Stimulated activated CD4-positive, alpha-beta T cell treated with anti-CD3 and anti-CD28 coated beads, Interleukin-15, amount 100 ng/mL, for 48 hours (primary cell): ENCODE results near the gene INPPL1.
A peak's percentile ranks its signal among the peaks of the same experiment; 100 is the strongest.
"Not testable (repeated sequence)": the region's sequence is repeated elsewhere in the genome, so short reads cannot be mapped to it uniquely, and the experiment has no call there.

Source experiments
- DNase-seq, 2 donors: peaks; one replicate each; pipeline ENCODE4 v3.0.0-alpha.2; 2020; ENCODE audit warnings: low read depth in 2 of 2

Gene INPPL1, protein sequence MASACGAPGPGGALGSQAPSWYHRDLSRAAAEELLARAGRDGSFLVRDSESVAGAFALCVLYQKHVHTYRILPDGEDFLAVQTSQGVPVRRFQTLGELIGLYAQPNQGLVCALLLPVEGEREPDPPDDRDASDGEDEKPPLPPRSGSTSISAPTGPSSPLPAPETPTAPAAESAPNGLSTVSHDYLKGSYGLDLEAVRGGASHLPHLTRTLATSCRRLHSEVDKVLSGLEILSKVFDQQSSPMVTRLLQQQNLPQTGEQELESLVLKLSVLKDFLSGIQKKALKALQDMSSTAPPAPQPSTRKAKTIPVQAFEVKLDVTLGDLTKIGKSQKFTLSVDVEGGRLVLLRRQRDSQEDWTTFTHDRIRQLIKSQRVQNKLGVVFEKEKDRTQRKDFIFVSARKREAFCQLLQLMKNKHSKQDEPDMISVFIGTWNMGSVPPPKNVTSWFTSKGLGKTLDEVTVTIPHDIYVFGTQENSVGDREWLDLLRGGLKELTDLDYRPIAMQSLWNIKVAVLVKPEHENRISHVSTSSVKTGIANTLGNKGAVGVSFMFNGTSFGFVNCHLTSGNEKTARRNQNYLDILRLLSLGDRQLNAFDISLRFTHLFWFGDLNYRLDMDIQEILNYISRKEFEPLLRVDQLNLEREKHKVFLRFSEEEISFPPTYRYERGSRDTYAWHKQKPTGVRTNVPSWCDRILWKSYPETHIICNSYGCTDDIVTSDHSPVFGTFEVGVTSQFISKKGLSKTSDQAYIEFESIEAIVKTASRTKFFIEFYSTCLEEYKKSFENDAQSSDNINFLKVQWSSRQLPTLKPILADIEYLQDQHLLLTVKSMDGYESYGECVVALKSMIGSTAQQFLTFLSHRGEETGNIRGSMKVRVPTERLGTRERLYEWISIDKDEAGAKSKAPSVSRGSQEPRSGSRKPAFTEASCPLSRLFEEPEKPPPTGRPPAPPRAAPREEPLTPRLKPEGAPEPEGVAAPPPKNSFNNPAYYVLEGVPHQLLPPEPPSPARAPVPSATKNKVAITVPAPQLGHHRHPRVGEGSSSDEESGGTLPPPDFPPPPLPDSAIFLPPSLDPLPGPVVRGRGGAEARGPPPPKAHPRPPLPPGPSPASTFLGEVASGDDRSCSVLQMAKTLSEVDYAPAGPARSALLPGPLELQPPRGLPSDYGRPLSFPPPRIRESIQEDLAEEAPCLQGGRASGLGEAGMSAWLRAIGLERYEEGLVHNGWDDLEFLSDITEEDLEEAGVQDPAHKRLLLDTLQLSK

DNA sequence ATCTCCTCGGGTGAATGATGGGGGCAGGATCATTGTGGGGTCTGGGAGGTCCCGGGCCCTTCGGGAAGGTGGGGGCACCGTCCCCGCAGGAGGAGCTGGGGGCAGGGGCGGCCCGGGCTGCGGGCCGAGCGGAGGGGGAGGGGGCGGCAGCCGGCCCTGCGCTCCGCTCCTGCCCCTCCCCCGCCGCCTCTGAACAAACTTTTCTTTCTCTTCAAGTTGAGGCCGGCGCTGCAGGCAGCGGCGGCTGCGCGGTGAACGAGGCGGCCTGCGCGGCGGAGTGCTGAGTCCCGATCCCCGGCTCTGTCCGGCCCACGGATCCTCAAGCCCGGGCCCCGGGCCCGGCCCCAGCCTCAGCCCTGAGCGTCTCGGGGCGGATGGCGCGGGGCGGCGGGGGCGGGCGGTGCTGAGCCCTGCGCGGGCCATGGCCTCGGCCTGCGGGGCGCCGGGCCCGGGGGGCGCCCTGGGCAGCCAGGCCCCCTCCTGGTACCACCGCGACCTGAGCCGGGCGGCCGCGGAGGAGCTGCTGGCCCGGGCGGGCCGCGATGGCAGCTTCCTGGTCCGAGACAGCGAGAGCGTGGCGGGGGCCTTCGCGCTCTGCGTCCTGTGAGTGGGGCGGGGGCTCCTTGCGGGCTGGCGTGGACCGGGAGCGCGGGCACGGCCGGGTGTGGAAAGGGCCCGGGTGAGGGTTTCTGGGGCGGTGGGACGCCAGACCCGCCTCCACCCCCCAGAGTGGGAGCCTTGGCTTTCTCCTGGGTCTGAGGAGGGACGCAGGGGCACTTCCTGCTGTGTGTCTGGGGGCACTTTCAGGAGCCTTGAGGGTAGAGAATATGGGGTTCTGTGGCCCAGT, at the start of gene INPPL1:
Gene INPPL1, plus strand, starts transcription at position 204 of the 847 bp plus-strand sequence. Its CDS starts 218 bp downstream, at position 422.
- peak in 1 of 2 donors; percentile 32 for DNase-seq

DNA sequence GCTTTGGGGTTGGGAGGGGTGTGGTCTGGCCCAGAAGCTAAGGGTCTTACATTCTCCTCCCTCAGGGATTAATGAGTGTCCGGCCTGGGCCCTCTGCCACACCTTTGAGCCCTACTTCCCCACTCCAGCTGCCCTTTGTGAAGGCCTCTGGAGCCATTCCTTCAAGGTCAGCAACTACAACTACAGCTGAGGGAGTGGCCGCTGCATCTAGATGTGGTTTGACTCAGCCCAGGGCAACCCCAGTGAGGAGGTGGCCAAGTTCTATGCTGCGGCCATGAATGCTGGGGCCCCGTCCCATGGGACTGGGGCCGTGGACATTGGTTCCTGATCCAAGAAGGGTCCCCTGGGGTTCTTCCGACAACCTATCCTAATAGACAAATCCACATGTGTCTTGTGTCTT, 46.9 kb upstream of the INPPL1 start:
- no peak for DNase-seq

DNA sequence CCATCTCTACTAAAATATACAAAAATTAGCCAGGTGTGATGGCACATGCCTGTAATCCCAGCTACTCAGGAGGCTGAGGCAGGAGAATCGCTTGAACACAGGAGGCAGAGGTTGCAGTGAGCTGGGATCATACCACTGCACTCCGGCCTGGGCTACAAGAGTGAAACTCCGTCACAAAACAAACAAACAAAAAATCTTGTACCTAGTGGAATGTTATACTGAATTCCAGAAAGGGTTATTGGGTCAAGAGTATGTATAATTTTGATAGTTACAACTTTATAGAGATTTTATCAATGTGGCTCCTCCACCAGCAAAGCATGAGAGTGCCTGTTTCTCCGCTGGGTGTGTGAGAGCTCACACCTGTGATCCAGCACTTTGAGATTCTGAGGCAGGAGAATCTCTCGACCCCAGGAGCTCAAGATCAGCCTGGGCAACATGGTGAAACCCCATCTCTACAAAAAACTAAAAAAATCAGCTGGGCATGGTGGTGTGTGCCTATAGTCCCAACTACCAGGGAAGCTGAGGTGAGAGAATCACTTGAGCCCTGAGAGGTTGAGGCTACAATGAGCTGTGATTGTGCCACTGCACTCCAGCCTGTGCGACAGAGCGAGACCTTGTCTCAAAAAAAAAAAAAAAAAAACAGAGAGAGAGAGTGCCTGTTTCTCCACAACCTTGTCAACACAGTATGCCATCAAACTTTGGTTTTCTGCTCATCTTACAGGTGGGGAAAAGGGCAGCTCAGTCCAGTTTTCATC, 45.3 kb upstream of the INPPL1 start:
- no peak for DNase-seq

DNA sequence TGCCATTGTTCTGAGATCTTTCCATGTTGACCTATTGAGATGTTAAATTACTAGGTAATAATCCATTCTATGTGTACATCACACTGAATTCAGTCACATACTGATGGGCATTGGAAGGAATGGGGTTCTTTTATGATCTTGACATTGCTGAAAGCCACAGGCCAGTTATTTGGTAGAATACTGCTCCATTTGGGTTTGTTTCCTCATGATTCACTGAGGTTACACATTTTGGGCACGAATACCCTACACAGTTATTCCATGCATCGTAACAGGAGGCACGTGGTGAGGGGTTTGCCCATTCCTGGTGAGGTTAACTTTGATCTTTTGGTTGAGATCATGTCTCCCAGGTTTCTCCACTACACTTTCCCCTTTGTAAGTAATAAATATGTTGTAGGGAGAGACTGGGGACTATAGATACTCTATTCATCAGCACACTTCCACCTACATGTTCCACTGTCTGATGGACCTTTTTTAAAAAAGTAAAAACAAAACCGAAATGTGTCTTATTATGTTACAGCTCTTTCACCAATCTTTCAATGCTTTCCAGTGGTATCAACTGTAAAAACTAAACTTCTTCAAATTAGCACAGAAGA, 44.7 kb upstream of the INPPL1 start:
- no peak for DNase-seq

DNA sequence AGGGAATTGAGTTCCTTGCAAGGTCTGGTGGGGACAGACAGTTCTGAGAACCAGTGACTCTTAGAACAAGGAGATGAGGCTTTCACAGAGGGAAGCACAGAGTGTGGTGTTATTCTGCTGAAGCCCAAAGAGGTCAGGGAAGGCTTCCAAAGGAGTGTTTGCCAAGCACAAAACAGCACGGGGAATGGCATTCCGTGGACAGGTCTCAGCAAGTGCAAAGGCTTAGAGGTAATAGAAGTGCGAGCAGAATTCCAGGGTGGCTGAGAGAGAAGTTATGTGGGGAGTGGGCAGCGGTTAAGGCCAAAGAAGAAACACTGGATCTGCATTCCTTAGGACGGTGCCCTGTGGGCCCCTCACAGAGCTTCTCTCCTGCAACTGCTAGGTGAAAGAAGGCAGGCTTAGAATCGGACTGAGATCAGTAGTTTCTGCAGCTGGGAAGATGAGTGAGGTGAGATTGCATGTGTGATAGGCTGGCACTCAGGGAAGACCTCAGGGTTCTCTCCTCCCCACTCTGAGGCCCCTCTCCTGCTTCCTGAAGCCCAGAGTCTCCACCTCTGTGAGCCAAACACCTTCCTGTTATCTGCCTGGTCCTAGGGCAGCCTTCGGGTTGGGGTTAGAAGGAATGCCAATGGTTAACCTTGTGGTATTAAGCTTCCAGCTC, 43.5 kb upstream of the INPPL1 start:
- DNase-seq = not testable (repeated sequence)

DNA sequence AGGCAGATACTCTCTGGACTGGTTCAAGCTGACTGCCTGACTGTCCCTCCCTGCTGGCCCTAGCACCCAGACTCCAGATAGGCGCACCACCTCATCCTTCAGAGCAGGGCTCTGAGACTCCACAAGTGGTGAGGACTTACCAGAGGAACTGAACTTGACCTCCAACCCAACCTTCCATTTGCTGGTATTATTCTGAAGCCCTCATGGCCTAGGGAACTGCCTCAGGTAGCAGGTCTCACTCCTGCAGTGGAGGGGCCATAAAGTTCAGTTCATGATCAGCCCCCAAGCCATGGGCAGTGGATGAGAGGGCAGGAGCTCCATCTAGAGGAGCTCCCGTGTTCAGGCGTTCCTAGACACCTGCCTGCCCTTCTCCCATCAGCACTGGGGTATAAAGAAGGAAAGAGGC, 43.0 kb upstream of the INPPL1 start:
- DNase-seq = not testable (repeated sequence)

DNA sequence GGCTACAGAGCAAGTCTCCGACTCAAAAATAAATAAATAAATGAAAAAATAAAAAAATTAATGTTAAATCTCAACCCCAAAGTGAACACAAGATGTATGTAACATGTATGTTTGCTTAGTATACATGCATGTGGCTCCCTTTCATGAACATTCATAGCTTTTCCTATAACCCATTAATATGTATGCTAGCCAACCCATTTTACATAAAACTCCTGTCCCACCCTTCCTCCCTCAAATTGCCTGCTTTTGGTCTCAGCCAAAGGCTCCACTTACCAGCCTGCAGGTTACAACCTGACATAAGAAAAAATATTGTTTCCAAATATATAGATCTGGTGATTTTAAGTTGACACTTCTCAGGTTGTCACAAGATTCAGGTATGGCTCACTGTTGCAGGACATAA, 36.3 kb upstream of the INPPL1 start:
- no peak for DNase-seq

DNA sequence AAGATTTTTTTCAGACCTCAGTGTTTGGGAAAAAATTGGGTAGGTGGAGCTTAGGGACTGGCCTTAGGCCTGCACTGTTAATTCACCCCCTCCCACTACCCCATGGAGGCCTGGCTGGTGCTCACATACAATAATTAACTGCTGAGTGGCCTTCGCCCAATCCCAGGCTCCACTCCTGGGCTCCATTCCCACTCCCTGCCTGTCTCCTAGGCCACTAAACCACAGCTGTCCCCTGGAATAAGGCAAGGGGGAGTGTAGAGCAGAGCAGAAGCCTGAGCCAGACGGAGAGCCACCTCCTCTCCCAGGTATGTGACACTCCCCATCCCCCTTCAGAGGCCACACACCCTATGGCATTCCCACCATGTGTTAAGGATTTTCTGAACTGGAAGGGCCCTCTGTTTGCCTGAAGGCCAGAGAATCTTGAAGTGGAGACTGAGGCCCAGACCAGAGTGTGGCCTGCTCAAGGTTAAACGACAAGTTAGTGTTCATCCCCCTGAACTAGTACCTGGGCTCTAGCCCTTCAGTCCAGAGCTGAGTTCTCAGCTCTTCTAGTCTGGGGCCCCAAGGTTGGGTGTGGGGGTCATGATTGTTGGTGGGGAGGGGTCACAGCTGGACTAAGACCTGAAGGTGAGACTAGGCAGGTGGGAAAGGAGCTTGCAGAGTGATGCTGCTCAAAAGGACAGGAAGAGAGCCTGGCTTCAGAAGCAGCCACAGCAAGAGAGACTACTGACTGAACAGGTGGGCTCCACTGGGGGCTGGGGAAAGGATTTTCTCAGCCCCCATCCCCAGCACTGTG, 34.9 kb upstream of the INPPL1 start:
- no peak for DNase-seq

DNA sequence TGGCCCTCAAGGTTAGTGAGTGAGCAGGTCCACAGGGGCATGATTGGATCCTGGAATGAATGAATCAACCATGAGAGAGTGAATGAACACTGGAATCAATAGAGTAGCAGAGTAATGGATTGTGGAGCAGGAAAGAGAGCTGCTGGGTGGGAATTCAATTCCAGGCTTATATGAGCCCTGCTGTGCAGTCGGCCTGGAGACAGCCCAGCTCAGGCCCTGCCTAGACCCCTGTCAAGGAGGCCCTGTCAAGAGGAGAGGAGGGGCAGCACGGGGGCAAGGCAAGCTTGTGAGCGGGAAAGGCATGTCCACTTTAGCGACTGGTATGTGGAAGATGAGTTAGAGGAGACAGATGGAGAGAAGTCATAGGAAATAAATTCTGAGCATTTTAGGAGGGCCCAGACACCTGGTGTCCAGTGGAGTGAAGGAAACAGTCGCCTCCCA, 33.9 kb upstream of the INPPL1 start:
- DNase-seq = no peak

DNA sequence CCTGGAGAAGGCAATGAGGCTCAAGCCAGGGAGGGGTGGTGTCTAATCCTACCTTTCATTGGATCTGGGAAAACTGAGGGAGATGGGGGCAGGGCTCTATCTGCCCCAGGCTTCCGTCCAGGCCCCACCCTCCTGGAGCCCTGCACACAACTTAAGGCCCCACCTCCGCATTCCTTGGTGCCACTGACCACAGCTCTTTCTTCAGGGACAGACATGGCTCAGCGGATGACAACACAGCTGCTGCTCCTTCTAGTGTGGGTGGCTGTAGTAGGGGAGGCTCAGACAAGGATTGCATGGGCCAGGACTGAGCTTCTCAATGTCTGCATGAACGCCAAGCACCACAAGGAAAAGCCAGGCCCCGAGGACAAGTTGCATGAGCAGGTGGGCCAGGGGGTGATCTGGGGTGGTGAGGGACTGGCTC, 32.6 kb upstream of the INPPL1 start, which contains the start of gene FOLR1:
Gene FOLR1, plus strand, starts transcription at position 180 of the 421 bp plus-strand sequence. Its CDS starts 34 bp downstream, at position 214.
- DNase-seq = no peak

DNA sequence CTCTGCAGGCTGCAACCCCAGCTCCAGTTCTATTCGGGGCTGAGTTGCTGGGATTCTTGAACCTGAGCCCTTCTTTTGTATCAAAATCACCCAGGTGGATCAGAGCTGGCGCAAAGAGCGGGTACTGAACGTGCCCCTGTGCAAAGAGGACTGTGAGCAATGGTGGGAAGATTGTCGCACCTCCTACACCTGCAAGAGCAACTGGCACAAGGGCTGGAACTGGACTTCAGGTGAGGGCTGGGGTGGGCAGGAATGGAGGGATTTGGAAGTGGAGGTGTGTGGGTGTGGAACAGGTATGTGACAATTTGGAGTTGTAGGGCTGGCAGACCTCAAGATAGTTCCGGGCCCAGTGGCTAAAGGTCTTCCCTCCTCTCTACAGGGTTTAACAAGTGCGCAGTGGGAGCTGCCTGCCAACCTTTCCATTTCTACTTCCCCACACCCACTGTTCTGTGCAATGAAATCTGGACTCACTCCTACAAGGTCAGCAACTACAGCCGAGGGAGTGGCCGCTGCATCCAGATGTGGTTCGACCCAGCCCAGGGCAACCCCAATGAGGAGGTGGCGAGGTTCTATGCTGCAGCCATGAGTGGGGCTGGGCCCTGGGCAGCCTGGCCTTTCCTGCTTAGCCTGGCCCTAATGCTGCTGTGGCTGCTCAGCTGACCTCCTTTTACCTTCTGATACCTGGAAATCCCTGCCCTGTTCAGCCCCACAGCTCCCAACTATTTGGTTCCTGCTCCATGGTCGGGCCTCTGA, 28.9 kb upstream of the INPPL1 start:
- DNase-seq = no peak

DNA sequence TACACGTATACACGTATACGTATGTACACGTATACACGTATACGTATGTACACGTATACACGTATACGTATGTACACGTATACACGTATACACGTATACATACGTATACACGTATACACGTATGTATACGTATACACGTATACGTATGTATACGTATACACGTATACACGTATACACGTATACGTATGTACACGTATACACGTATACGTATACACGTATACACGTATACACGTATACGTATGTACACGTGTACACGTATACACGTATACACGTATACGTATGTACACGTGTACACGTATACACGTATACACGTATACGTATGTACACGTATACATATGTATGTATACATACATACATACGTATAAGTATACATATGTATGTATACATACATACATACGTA, 23.1 kb upstream of the INPPL1 start:
- not testable (repeated sequence) for DNase-seq

DNA sequence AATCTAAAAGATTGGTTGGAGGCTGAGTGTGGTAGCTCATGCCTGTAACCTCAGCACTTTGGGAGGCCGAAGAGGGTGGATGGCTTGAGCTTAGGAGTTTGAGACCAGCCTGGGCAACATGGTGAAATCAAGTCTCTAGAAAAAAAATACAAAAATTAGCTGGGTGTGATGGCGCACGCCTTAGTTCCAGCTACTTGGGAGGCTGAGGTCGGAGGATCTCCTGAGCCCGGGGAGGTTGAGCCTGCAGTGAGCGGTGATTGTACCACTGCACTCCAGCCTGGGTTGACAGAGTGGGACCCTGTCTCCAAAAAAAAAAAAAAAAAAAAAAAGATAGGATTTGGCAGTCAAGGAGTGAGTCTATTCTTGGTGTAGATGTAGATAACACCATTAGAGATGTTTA, 22.0 kb upstream of the INPPL1 start:
- no peak for DNase-seq

DNA sequence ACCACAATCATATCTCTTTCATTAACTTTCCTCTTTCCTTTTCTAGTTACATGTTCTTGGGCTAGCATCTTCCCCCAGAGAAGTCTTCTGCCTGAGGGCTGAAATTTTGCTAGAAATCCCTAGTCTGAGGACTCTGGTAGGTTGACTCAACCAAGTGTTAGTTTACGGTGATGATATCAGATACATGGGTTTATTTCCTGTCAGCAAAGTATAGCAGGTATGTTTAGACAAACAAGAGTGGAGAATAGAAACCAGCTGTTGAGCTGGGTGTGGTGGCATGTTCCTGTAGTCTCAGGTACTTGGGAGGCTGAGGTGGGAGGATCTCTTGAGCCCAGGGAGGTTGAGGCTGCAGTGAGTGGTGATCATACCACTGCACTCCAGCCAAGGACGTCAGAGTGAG, 21.4 kb upstream of the INPPL1 start:
- no peak for DNase-seq

DNA sequence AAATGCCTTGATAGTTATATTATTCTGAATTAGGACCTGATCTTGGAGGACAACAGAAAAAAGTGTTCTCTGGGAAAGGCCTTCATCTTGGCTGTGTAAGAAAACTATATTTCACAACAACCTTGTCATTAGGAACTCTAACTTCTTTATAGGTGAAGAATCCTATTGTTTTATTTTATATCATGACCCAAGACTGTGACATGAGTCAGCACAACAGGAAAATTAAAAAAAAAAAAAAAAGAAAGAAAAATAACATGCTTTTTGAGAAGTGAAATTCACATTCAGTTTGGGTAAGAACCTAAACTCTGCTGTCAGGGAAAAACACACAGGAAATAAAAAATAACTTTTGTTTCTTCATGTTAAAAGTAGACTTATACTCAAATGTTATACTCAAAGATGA, 19.7 kb upstream of the INPPL1 start:
- no peak for DNase-seq

DNA sequence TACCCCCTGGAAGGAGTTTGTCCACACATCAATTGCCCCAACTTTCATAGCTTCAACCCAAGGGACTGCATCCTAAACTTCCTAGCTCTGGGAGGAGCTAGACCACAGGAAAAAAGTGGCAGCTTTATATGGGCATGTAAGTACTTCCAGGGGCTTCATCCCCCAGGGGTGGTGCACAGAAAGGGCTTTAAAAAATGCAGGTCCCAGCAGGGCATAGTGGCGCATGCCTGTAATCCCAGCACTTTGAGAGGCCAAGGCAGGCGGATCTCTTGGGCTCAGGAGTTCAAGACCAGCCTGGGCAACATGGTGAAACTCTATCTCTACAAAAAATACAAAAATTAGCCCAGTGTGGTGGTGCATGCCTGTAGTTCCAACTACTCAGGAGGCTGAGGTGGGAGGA, 17.8 kb upstream of the INPPL1 start:
- DNase-seq = not testable (repeated sequence)

DNA sequence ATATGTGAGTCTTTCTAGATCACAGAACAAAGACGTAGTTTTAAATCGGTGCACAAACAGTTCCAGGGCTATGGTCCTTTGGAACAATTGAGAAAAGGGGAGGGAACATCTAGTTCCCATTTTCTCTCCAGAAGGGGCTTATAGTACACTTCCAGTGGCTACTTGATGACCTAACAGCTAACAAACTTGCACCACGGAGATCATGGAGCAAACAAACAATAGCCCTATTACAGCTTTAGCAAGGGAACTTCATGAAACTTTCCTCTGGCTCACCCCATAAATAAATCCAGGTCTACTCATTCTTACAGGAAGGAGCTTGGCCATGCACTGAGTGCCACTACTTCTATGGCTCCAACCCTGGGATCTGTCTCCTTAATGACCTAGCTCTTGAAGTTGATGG, 16.3 kb upstream of the INPPL1 start:
- DNase-seq = no peak

DNA sequence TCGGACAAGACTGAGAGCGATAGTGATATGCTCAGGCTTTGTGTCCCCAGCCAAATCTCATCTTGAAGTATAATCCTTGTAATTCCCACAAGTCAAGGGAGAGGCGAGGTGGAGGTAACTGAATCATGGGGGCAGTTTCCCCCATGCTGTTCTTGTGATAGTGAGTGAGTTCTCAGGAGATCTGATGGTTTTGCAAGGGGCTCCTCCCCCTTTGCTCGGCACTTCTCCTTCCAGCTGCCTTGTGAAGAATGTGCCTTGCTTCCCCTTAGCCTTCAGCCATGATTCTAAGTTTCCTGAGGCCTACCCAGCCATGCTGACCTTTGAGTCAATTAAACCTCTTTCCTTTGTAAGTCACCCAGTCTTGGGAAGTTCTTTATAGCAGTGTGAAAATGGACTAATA, 15.5 kb upstream of the INPPL1 start:
- DNase-seq = no peak
